HepG2 (cell line): Measurements from ENCODE around the gene ZSCAN31.

Source experiments
- HDAC1 ChIP-seq: sonication (generic); formaldehyde crosslinking; IDR thresholded peaks from 2 replicates; pipeline ENCODE4 v1.5.1; 2020; ENCODE audit warnings: mild to moderate bottlenecking, missing genetic modification reagents
- MYC ChIP-seq: sonication (generic); formaldehyde crosslinking; IDR thresholded peaks from 2 replicates; pipeline ENCODE4 v1.9.0; 2021; ENCODE audit warnings: missing genetic modification reagents, borderline replicate concordance
- PAF1 ChIP-seq: IDR thresholded peaks from 2 replicates; pipeline ENCODE4 v1.6.1; 2016; ENCODE audit warnings: missing genetic modification reagents, missing compliant biosample characterization
- ZNF564 ChIP-seq: sonication (generic); formaldehyde crosslinking; IDR thresholded peaks from 2 replicates; pipeline ENCODE4 v1.8.1; 2023; ENCODE audit warnings: mild to moderate bottlenecking, missing genetic modification reagents
- TF ChIP-seq, protein P1 (sequence below): sonication (generic); formaldehyde crosslinking; IDR thresholded peaks from 2 replicates; pipeline ENCODE4 v1.4.0; 2020; ENCODE audit warnings: missing genetic modification reagents

GRCh38 chr6:28330041-28330440 is 5.9 kb downstream of the ZSCAN31 start:
- TF ChIP-seq, protein P1, sequence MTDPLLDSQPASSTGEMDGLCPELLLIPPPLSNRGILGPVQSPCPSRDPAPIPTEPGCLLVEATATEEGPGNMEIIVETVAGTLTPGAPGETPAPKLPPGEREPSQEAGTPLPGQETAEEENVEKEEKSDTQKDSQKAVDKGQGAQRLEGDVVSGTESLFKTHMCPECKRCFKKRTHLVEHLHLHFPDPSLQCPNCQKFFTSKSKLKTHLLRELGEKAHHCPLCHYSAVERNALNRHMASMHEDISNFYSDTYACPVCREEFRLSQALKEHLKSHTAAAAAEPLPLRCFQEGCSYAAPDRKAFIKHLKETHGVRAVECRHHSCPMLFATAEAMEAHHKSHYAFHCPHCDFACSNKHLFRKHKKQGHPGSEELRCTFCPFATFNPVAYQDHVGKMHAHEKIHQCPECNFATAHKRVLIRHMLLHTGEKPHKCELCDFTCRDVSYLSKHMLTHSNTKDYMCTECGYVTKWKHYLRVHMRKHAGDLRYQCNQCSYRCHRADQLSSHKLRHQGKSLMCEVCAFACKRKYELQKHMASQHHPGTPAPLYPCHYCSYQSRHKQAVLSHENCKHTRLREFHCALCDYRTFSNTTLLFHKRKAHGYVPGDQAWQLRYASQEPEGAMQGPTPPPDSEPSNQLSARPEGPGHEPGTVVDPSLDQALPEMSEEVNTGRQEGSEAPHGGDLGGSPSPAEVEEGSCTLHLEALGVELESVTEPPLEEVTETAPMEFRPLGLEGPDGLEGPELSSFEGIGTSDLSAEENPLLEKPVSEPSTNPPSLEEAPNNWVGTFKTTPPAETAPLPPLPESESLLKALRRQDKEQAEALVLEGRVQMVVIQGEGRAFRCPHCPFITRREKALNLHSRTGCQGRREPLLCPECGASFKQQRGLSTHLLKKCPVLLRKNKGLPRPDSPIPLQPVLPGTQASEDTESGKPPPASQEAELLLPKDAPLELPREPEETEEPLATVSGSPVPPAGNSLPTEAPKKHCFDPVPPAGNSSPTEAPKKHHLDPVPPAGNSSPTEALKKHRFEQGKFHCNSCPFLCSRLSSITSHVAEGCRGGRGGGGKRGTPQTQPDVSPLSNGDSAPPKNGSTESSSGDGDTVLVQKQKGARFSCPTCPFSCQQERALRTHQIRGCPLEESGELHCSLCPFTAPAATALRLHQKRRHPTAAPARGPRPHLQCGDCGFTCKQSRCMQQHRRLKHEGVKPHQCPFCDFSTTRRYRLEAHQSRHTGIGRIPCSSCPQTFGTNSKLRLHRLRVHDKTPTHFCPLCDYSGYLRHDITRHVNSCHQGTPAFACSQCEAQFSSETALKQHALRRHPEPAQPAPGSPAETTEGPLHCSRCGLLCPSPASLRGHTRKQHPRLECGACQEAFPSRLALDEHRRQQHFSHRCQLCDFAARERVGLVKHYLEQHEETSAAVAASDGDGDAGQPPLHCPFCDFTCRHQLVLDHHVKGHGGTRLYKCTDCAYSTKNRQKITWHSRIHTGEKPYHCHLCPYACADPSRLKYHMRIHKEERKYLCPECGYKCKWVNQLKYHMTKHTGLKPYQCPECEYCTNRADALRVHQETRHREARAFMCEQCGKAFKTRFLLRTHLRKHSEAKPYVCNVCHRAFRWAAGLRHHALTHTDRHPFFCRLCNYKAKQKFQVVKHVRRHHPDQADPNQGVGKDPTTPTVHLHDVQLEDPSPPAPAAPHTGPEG: no peak
- no peak for TF ChIP-seq MYC (CRISPR knock-in tag)
- no peak for TF ChIP-seq ZNF564 (CRISPR knock-in tag)
- TF ChIP-seq HDAC1 (CRISPR knock-in tag): no peak
- no peak for TF ChIP-seq PAF1 (CRISPR knock-in tag)
